ENCODE measurements around the gene SHISA6. TPM values are rescaled to one million over a fixed set of nuclear protein-coding genes. Genes with fewer than 3 reads are reported as not detected.

Gene SHISA6
- total RNA-seq, 4 donors from 2014 or later = 0.14 to 4.2 (median 0.32) TPM; not detected in 1

DNA sequence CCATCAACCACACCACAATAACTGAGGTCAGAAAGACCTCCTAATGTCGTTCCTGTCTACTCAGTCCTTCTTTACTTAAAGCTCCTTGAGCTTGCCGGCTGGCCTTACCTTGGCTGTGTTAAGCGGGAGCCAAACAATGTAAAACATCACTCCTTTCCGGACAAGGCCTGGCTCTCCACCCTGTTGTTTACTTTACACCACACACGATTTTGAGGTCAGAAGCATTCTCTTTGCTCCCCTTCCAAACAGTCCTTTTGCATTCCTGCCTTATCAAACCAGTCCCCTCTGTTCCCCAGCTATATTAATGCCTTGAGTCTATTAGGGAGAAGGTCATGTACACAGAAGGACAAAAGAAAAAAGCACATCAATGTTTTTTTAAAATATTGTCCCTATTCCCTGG is 19.3 kb upstream of the SHISA6 start:
- Histone ChIP-seq H3K9me3 (no peaks in the 10 kb centered on the region), H3K27ac (no peak overlapping the region), H3K4me3 (no peak overlapping the region), H3K27me3 (no peaks in the 10 kb centered on the region), H3K4me1 (no peaks in the 10 kb centered on the region), H3K36me3 (no peaks in the 10 kb centered on the region)
- no peak for TF ChIP-seq EP300 (IDR thresholded peaks at IDR 0.05; ENCODE audit: low read depth)
- no peak for TF ChIP-seq POLR2AphosphoS5 (IDR thresholded peaks at IDR 0.05)
- TF ChIP-seq, protein P1, sequence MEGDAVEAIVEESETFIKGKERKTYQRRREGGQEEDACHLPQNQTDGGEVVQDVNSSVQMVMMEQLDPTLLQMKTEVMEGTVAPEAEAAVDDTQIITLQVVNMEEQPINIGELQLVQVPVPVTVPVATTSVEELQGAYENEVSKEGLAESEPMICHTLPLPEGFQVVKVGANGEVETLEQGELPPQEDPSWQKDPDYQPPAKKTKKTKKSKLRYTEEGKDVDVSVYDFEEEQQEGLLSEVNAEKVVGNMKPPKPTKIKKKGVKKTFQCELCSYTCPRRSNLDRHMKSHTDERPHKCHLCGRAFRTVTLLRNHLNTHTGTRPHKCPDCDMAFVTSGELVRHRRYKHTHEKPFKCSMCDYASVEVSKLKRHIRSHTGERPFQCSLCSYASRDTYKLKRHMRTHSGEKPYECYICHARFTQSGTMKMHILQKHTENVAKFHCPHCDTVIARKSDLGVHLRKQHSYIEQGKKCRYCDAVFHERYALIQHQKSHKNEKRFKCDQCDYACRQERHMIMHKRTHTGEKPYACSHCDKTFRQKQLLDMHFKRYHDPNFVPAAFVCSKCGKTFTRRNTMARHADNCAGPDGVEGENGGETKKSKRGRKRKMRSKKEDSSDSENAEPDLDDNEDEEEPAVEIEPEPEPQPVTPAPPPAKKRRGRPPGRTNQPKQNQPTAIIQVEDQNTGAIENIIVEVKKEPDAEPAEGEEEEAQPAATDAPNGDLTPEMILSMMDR (IDR thresholded peaks at IDR 0.05) = no peak
- no peak for TF ChIP-seq POLR2A (IDR thresholded peaks at IDR 0.05)
- intact Hi-C loops (cut with DNase I; ENCODE audit: low total_unique reads) (no loop called here), in situ Hi-C loops (cut with MboI; ENCODE audit: low pct_ligation_motif_present in 1 of 4, low pct_unique_long_range_greater_than_20kb in 1 of 4, low sequenced_read_pairs in 3 of 4) (no loop called here)
- WGBS, 2 donors (ENCODE audit: low coverage in 1 of 2) = 0 to 25% methylated on average over 1 to 5 of the region's 5 CpGs
- DNase-seq = no peak

DNA sequence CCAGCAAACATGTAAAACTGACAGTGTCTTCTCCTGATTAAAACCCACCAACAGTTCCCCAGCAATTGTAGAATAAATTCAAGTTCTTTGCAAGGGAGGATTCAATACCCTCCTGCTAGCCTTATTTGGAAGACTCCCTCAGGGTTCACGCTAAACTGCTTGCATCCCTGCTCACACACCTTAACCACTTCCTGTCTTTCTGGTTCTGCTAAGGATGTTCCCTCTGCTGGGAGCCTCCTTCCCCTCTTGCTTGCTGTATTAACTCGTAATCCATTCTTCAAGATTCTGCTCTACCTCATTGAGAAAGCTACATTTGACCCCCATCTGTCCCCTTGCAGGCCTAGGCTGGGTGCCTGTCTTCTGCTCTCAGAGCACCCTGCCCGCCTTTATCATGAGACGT is 2.3 kb upstream of the SHISA6 start:
- 29% methylated on average over 4 of the region's 4 CpGs for WGBS, 2 donors (ENCODE audit: low coverage in 1 of 2)
- DNase-seq = no peak
- in situ Hi-C loops (cut with MboI; ENCODE audit: low pct_ligation_motif_present in 1 of 4, low pct_unique_long_range_greater_than_20kb in 1 of 4, low sequenced_read_pairs in 3 of 4) = loop anchor here in 1 of 4 donors (25.0 kb wide), 1 partner anchor 151 kb away; no protein-coding TSS in a partner anchor

DNA sequence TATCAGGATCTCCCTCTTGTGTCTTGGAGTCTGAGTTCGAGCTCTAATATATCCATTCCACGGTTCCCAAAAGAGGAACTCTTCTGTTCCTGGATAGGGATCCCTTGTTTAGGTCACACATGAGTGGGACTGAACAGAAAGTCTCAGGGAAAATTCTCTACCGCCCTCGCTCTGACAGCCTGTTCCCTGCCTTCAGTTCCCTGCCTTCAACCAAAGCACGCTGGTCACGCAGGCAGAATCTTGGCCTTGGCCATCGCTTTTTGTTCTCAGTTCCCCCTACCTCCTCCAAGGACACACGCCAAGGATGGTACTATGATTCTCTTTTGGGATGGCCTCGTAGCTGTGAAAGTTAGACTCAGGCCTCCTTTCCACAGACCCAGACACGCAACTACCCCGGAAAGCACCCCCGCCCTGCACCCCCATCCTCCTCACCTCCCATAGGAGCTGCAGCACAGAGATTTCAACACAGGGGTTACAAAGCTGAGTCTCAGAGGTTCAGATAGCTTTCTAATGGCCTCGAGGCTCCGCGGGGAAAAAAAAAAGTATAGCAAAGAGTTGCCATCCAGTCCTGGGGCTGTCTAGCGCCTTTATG is 1.5 kb upstream of the SHISA6 start:
- TF ChIP-seq POLR2A (IDR thresholded peaks at IDR 0.05) = no peak
- DNase-seq = no peak
- Histone ChIP-seq H3K36me3 (no peaks in the 10 kb centered on the region), H3K27ac (no peak overlapping the region), H3K27me3 (peaks cover 70% of the 10 kb centered on the region), H3K4me3 (no peak overlapping the region), H3K9me3 (no peaks in the 10 kb centered on the region), H3K4me1 (peaks cover 0 to 11% (median 3%) of the 10 kb centered on the region in 4 donors)
- intact Hi-C loops (cut with DNase I; ENCODE audit: low total_unique reads) = no loop called here
- in situ Hi-C loops (cut with MboI; ENCODE audit: low pct_ligation_motif_present in 1 of 4, low pct_unique_long_range_greater_than_20kb in 1 of 4, low sequenced_read_pairs in 3 of 4) = loop anchor here in 1 of 4 donors (25.0 kb wide), 1 partner anchor 152 kb away; no protein-coding TSS in a partner anchor
- WGBS, 2 donors (ENCODE audit: low coverage in 1 of 2) = 12 to 34% methylated on average over 3 to 16 of the region's 16 CpGs

More for the DNA sequence above, 2.3 kb upstream of the SHISA6 start:
- intact Hi-C loops (cut with DNase I; ENCODE audit: low total_unique reads) = no loop called here
- peaks cover 0 to 11% (median 3%) of the 10 kb centered on the region in 4 donors for H3K4me1 ChIP-seq
- no peaks in the 10 kb centered on the region for H3K36me3 ChIP-seq
- H3K9me3 ChIP-seq = no peaks in the 10 kb centered on the region
- no peak overlapping the region for H3K4me3 ChIP-seq
- H3K27ac ChIP-seq = no peak overlapping the region
- TF ChIP-seq POLR2AphosphoS5 (IDR thresholded peaks at IDR 0.05) = no peak
- no peak for TF ChIP-seq EP300 (IDR thresholded peaks at IDR 0.05; ENCODE audit: low read depth)
- TF ChIP-seq, protein P1 (IDR thresholded peaks at IDR 0.05) = no peak
- TF ChIP-seq POLR2A (IDR thresholded peaks at IDR 0.05) = no peak
- peaks cover 65% of the 10 kb centered on the region for H3K27me3 ChIP-seq

DNA sequence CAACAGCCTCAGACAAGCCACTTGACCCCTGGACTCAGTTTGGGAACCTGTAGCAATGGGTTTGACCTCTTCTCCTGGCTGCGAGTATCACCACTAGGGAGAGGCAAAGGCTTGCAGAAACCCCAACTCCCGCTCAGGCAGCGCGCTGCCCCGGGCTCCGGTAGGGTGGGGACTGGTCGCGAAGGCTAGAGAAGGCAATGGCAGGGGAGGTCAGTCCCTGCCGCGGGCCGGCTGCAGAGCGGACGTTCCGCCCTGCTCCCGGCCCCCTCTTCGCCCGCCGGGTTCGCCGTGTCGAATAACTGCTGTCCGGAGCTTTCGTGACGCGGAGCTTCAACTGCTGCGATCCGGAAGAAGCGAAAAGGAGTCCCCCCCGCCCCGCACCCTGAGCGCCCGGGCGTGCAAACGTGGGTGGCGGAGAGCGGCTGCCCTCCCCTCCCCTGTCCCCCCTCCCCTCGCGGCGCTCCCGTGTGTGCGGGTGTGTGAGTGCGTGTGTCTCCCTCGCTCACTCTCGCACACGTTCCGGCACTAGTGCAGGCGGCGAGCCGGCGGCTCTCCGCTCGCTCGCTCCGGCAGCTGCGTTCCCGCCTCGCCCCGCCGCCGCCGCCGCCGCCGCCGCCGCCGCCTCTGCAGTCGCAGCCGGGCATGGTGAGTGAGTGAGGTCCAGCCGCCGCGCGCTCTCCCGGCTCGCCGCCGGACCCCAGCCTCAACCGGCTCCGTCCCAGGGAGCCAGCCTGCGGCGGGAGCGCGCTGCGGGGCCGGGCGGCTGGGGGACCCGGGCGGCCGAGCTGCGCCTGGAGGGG is 772 bp upstream of the SHISA6 start:
- intact Hi-C loops (cut with DNase I; ENCODE audit: low total_unique reads) = no loop called here

More for the DNA sequence above, 772 bp upstream of the SHISA6 start:
- Histone ChIP-seq H3K4me1 (peaks cover 0 to 11% (median 3%) of the 10 kb centered on the region in 4 donors), H3K4me3 (peak overlapping the region in 3 of 4 donors; percentile 30 to 45 (median 32)), H3K9me3 (no peaks in the 10 kb centered on the region), H3K36me3 (no peaks in the 10 kb centered on the region), H3K27me3 (peaks cover 76% of the 10 kb centered on the region), H3K27ac (no peak overlapping the region)
- no peak for TF ChIP-seq POLR2A (IDR thresholded peaks at IDR 0.05)
- no peak for TF ChIP-seq POLR2AphosphoS5 (IDR thresholded peaks at IDR 0.05)
- no peak for TF ChIP-seq EP300 (IDR thresholded peaks at IDR 0.05; ENCODE audit: low read depth)
- TF ChIP-seq, protein P1 (IDR thresholded peaks at IDR 0.05) = no peak
- WGBS, 2 donors (ENCODE audit: low coverage in 1 of 2) = 14% methylated on average over 83 of the region's 90 CpGs; no CpG with 5 or more reads in 1 of the 2 donors
- in situ Hi-C loops (cut with MboI; ENCODE audit: low pct_ligation_motif_present in 1 of 4, low pct_unique_long_range_greater_than_20kb in 1 of 4, low sequenced_read_pairs in 3 of 4) = loop anchor here in 1 of 4 donors (25.0 kb wide), 1 partner anchor 153 kb away; no protein-coding TSS in a partner anchor
- DNase-seq = peak; percentile 15

Measured in transverse colon (tissue), 4 donors.